ENCODE results near the gene EHMT1.

- TF ChIP-seq TARDBP (IDR thresholded peaks at IDR 0.05): no peak
- TF ChIP-seq NFRKB (IDR thresholded peaks at IDR 0.05): no peak
- TF ChIP-seq FOXK2 (IDR thresholded peaks at IDR 0.05): no peak
- no peak for TF ChIP-seq FOXA1 (IDR thresholded peaks at IDR 0.05)
- TF ChIP-seq ZNF384 (IDR thresholded peaks at IDR 0.05): no peak
These were observed 25.1 kb downstream of the EHMT1 start for GRCh38 chr9:137643921-137644320.

All from HEK293T (cell line).